GM23338 (cell line): ENCODE measurements around the gene MICAL1.

Experiments
- CREB1 ChIP-seq: fragments of 250-450 bp; sonication (Bioruptor Pico); IDR thresholded peaks from 2 replicates; pipeline ENCODE4 v1.5.0; 2020; ENCODE audit warnings: low read depth, mild to moderate bottlenecking, moderate library complexity
- EZH2 ChIP-seq: fragments of 200-600 bp; sonication (generic); IDR thresholded peaks from one replicate; pipeline ENCODE4 v1.8.0; 2017; ENCODE audit warnings: antibody characterized with exemption, mild to moderate bottlenecking, low read depth; ENCODE audit not compliant: unreplicated experiment
- EZH2phosphoT487 ChIP-seq: fragments of 200-600 bp; sonication (generic); IDR thresholded peaks from one replicate; pipeline ENCODE4 v1.8.1; 2018; ENCODE audit warnings: antibody characterized with exemption; ENCODE audit not compliant: unreplicated experiment
- JUNB ChIP-seq: IDR thresholded peaks from one replicate; pipeline ENCODE4 v1.6.1; 2016; ENCODE audit warnings: antibody characterized with exemption; ENCODE audit not compliant: unreplicated experiment
- NANOG ChIP-seq: IDR thresholded peaks from 2 replicates; pipeline ENCODE4 v1.6.1; 2016; ENCODE audit warnings: antibody characterized with exemption, borderline replicate concordance
- POLR2AphosphoS5 ChIP-seq: IDR thresholded peaks from 2 replicates; pipeline ENCODE4 v1.6.1; 2016; ENCODE audit warnings: antibody characterized with exemption, low read depth
- STAT1 ChIP-seq: IDR thresholded peaks from one replicate; pipeline ENCODE4 v1.6.1; 2016; ENCODE audit warnings: antibody characterized with exemption; ENCODE audit not compliant: unreplicated experiment
- ZNF114 ChIP-seq: fragments of 250-450 bp; sonication (Bioruptor Pico); IDR thresholded peaks from 2 replicates; pipeline ENCODE4 v1.5.0; 2020; ENCODE audit warnings: mild to moderate bottlenecking, moderate library complexity
- TF ChIP-seq, protein P1 (sequence below), 2 experiments: fragments of 200-600 bp in 1 of 2; sonication (generic) in 1 of 2; conservative IDR thresholded peaks; 2 replicates each; pipeline versions ENCODE4 v1.5.1 to v1.6.1; 2016 to 2017; ENCODE audit warnings: antibody characterized with exemption in 2 of 2, low read depth in 2 of 2, mild to moderate bottlenecking in 2 of 2, moderate library complexity in 1 of 2
- TF ChIP-seq, protein P2 (sequence below): IDR thresholded peaks from one replicate; pipeline ENCODE4 v1.6.1; 2018; ENCODE audit warnings: antibody characterized with exemption; ENCODE audit not compliant: unreplicated experiment
- TF ChIP-seq, protein P3 (sequence below): IDR thresholded peaks from 2 replicates; pipeline ENCODE4 v1.6.1; 2016; ENCODE audit warnings: antibody characterized with exemption

DNA sequence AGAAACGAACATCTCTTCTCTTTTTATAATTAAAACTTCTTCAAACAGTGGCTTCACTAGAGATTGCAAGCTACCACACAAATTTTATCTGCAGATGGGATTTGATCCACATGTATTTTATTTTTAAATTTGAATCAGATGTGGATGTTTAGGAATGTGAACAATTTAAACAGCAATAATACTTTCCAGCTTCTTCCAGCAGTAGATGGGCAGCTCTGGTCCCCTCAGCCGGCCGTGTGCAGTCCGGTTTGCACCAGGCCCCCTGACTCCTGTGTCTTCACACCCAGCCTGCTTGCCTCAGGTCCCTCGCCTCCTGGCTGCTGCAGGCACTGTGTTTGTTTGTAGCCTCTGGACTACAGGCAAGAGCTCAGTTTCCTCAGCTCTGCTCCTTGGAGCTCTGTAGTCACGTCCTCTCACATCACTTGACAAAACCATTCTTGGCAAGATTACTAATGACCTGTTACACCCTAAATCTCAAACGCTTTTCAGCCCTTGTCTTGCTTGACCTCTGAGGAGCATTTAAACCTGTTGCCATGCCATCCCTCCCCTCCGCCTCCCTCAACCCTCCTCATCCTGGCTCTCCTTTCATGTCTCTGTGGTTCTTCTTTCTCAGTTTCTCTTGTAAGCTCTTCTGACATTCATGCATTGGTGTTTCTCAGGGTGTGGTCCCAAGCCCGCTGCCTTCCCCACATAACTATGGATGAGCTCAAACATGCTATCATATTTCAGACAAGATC is 40.6 kb upstream of the MICAL1 start:
- TF ChIP-seq, protein P1, sequence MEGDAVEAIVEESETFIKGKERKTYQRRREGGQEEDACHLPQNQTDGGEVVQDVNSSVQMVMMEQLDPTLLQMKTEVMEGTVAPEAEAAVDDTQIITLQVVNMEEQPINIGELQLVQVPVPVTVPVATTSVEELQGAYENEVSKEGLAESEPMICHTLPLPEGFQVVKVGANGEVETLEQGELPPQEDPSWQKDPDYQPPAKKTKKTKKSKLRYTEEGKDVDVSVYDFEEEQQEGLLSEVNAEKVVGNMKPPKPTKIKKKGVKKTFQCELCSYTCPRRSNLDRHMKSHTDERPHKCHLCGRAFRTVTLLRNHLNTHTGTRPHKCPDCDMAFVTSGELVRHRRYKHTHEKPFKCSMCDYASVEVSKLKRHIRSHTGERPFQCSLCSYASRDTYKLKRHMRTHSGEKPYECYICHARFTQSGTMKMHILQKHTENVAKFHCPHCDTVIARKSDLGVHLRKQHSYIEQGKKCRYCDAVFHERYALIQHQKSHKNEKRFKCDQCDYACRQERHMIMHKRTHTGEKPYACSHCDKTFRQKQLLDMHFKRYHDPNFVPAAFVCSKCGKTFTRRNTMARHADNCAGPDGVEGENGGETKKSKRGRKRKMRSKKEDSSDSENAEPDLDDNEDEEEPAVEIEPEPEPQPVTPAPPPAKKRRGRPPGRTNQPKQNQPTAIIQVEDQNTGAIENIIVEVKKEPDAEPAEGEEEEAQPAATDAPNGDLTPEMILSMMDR (conservative IDR thresholded peaks at IDR 0.05; ENCODE audit: low read depth in 2 of 2), result no peak
- TF ChIP-seq, protein P2, sequence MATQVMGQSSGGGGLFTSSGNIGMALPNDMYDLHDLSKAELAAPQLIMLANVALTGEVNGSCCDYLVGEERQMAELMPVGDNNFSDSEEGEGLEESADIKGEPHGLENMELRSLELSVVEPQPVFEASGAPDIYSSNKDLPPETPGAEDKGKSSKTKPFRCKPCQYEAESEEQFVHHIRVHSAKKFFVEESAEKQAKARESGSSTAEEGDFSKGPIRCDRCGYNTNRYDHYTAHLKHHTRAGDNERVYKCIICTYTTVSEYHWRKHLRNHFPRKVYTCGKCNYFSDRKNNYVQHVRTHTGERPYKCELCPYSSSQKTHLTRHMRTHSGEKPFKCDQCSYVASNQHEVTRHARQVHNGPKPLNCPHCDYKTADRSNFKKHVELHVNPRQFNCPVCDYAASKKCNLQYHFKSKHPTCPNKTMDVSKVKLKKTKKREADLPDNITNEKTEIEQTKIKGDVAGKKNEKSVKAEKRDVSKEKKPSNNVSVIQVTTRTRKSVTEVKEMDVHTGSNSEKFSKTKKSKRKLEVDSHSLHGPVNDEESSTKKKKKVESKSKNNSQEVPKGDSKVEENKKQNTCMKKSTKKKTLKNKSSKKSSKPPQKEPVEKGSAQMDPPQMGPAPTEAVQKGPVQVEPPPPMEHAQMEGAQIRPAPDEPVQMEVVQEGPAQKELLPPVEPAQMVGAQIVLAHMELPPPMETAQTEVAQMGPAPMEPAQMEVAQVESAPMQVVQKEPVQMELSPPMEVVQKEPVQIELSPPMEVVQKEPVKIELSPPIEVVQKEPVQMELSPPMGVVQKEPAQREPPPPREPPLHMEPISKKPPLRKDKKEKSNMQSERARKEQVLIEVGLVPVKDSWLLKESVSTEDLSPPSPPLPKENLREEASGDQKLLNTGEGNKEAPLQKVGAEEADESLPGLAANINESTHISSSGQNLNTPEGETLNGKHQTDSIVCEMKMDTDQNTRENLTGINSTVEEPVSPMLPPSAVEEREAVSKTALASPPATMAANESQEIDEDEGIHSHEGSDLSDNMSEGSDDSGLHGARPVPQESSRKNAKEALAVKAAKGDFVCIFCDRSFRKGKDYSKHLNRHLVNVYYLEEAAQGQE, result no peak
- no peak for TF ChIP-seq STAT1
- no peak for TF ChIP-seq EZH2
- TF ChIP-seq EZH2phosphoT487, result no peak
- no peak for TF ChIP-seq ZNF114 (CRISPR knock-in tag)
- no peak for TF ChIP-seq POLR2AphosphoS5
- TF ChIP-seq, protein P3, sequence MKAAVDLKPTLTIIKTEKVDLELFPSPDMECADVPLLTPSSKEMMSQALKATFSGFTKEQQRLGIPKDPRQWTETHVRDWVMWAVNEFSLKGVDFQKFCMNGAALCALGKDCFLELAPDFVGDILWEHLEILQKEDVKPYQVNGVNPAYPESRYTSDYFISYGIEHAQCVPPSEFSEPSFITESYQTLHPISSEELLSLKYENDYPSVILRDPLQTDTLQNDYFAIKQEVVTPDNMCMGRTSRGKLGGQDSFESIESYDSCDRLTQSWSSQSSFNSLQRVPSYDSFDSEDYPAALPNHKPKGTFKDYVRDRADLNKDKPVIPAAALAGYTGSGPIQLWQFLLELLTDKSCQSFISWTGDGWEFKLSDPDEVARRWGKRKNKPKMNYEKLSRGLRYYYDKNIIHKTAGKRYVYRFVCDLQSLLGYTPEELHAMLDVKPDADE, result no peak
- TF ChIP-seq JUNB, result no peak
- TF ChIP-seq CREB1 (CRISPR knock-in tag), result no peak
- no peak for TF ChIP-seq NANOG
